ENCODE results near the gene DUSP9.

Gene DUSP9

GRCh38 chrX:153623310-153624029 is 23.5 kb upstream of the DUSP9 start:
- TF ChIP-seq ZFHX2 (tag by site-specific recombination; conservative IDR thresholded peaks at IDR 0.05) (0 out of 2 replicates have a peak, but pooled peaks have one; percentile 10), GFI1B (tag by site-specific recombination; IDR thresholded peaks at IDR 0.05) (no peak)
- H3K36me3 ChIP-seq (ENCODE audit: control insufficient read depth in 2 of 2, insufficient read depth in 1 of 2, low read length in 2 of 2) = no peaks in the 10 kb centered on the region
- H3K9me3 ChIP-seq (ENCODE audit: control insufficient read depth, insufficient read depth, low read depth, low read length) = no peaks in the 10 kb centered on the region
- H3K4me1 ChIP-seq (ENCODE audit: control insufficient read depth, insufficient read depth, low read length) = no peaks in the 10 kb centered on the region
- ChIA-PET CTCF (interaction anchor here (1.3 to 2.0 kb wide), 3 partner anchors 13 to 85 kb away, joined by 5 to 10 read pairs (median 5); no protein-coding TSS in a partner anchor), POLR2A (no interaction called here)
- H3K27ac ChIP-seq (ENCODE audit: extremely low read depth, low read depth, low read length) = no peak overlapping the region
- no peak overlapping the region for H3K4me3 ChIP-seq (ENCODE audit: low read depth, low read length)

- CTCF ChIA-PET = no interaction called here
- H3K4me1 ChIP-seq (ENCODE audit: control insufficient read depth, insufficient read depth, low read length) = no peaks in the 10 kb centered on the region
These were observed 22.6 kb upstream of the DUSP9 start for GRCh38 chrX:153624196-153625091.

DNA sequence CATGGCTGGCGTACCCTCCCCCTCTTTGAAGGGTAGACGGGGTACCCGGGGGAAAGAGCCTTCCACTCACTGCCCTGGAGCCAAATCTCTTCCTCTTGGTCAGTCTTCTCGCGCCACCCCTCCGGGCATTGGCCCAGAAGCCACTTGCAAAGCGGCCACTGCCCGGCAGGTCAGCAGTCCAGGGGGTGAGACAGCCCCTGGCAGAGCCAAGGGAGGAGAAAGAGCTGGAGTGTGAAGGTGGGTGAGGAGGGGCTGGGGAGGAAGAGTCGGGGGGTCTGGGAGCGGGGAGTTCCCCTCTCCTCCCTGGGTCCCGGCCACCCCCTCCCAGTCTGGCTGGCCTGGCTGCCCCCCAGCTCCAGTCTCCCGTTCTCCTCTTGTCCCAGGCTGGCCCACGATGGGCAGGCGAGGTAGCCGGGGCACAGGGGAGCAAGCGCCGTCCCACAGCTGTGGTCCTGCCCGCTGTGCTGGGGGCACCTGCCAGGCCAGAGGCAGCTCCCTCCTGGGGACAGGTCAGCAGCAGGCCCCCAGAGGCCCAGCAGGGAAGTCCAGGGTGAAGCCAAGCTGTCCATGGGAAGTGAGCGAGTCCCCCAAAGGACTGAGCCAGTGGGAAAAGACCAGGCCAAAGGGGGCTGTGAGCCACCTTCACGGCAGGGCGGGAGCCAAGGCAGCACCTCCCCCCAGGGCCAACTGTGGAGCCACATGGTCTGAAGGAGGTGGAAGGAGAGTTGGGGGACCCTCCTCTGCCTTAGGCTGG is 21.6 kb upstream of the DUSP9 start:
- POLR2A ChIA-PET = no interaction called here
- Histone ChIP-seq H3K9me3 (ENCODE audit: control insufficient read depth, insufficient read depth, low read depth, low read length) (no peaks in the 10 kb centered on the region), H3K4me1 (ENCODE audit: control insufficient read depth, insufficient read depth, low read length) (no peaks in the 10 kb centered on the region), H3K36me3 (ENCODE audit: control insufficient read depth in 2 of 2, insufficient read depth in 1 of 2, low read length in 2 of 2) (no peaks in the 10 kb centered on the region), H3K27ac (ENCODE audit: extremely low read depth, low read depth, low read length) (no peak overlapping the region), H3K4me3 (ENCODE audit: low read depth, low read length) (no peak overlapping the region)
- CTCF ChIA-PET = interaction anchor here (1.1 kb wide), 2 partner anchors 10 to 71 kb away, joined by 3 to 8 read pairs; no protein-coding TSS in a partner anchor
- TF ChIP-seq ZNF157 (tag by site-specific recombination; IDR thresholded peaks at IDR 0.05) (no peak), ZIC2 (tag by site-specific recombination; IDR thresholded peaks at IDR 0.05) (peak; percentile 30), GLIS2 (tag by site-specific recombination; IDR thresholded peaks at IDR 0.05) (0 out of 2 replicates have a peak, but pooled peaks have one; percentile 18), ZNF664 (tag by site-specific recombination; IDR thresholded peaks at IDR 0.05) (no peak)

More at GRCh38 chrX:153624196-153625091, 22.6 kb upstream of the DUSP9 start:
- POLR2A ChIA-PET = interaction anchor here (0.6 kb wide), 1 partner anchor 367 kb away, joined by 4 read pairs; no protein-coding TSS in a partner anchor
- Histone ChIP-seq H3K4me3 (ENCODE audit: low read depth, low read length) (no peak overlapping the region), H3K9me3 (ENCODE audit: control insufficient read depth, insufficient read depth, low read depth, low read length) (no peaks in the 10 kb centered on the region), H3K27ac (ENCODE audit: extremely low read depth, low read depth, low read length) (no peak overlapping the region), H3K36me3 (ENCODE audit: control insufficient read depth in 2 of 2, insufficient read depth in 1 of 2, low read length in 2 of 2) (no peaks in the 10 kb centered on the region)
- TF ChIP-seq, protein P1, sequence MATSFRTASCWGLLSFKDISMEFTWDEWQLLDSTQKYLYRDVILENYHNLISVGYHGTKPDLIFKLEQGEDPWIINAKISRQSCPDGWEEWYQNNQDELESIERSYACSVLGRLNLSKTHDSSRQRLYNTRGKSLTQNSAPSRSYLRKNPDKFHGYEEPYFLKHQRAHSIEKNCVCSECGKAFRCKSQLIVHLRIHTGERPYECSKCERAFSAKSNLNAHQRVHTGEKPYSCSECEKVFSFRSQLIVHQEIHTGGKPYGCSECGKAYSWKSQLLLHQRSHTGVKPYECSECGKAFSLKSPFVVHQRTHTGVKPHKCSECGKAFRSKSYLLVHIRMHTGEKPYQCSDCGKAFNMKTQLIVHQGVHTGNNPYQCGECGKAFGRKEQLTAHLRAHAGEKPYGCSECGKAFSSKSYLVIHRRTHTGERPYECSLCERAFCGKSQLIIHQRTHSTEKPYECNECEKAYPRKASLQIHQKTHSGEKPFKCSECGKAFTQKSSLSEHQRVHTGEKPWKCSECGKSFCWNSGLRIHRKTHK (tag by site-specific recombination; IDR thresholded peaks at IDR 0.05) = no peak
- TF ChIP-seq INSM2 (tag by site-specific recombination; IDR thresholded peaks at IDR 0.05) (no peak), ZNF48 (tag by site-specific recombination; IDR thresholded peaks at IDR 0.05) (no peak)

DNA sequence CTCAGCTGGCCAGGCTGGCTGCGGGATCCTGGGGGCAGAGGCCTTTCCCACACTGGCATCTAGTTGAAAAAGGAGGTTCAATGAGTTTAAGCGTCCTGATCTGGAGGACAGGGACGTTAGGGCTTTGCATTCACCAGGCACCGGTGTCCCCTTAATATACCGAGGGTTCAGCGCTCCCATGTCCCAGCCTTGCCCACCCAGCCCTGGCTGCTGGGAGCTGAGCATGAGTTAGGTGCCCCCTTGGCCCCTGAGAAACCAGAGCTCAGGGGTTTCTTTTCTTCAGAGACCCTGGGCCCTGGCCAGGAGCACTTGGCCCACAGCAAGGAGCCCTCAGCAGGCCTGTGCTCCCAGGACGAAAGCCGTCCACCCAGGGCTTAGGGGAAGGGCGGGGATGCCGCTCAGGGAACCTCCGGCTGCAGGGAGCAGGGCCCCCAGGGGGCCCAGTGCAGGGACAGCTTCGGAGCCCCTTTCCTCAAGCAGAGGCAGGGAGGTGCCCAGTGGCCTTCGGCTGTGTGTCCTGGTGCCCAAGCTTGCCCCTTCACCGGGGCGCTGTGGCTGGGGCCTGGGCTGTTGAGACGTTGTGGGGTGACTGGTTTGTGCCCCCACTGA is 20.9 kb upstream of the DUSP9 start:
- no peak overlapping the region for H3K27ac ChIP-seq (ENCODE audit: extremely low read depth, low read depth, low read length)
- no peaks in the 10 kb centered on the region for H3K9me3 ChIP-seq (ENCODE audit: control insufficient read depth, insufficient read depth, low read depth, low read length)
- ChIA-PET POLR2A (no interaction called here), CTCF (interaction anchor here (1.1 kb wide), 2 partner anchors 10 to 71 kb away, joined by 3 to 8 read pairs; no protein-coding TSS in a partner anchor)
- H3K4me3 ChIP-seq (ENCODE audit: low read depth, low read length) = no peak overlapping the region
- H3K4me1 ChIP-seq (ENCODE audit: control insufficient read depth, insufficient read depth, low read length) = no peaks in the 10 kb centered on the region
- H3K36me3 ChIP-seq (ENCODE audit: control insufficient read depth in 2 of 2, insufficient read depth in 1 of 2, low read length in 2 of 2) = no peaks in the 10 kb centered on the region
- TF ChIP-seq ZNF639 (tag by site-specific recombination; IDR thresholded peaks at IDR 0.05) = no peak
- peak; percentile 15; the same call in 1 of the 2 replicates for TF ChIP-seq ZIC2 (tag by site-specific recombination; IDR thresholded peaks at IDR 0.05)

All from HEK293 (cell line).